ENCODE measurements around the gene NLRC5. TPM values are rescaled to one million over a fixed set of nuclear protein-coding genes. Genes with fewer than 3 reads are reported as not detected.

NLRC5 gene
- total RNA-seq, 1 donor = 52.1 TPM

DNA sequence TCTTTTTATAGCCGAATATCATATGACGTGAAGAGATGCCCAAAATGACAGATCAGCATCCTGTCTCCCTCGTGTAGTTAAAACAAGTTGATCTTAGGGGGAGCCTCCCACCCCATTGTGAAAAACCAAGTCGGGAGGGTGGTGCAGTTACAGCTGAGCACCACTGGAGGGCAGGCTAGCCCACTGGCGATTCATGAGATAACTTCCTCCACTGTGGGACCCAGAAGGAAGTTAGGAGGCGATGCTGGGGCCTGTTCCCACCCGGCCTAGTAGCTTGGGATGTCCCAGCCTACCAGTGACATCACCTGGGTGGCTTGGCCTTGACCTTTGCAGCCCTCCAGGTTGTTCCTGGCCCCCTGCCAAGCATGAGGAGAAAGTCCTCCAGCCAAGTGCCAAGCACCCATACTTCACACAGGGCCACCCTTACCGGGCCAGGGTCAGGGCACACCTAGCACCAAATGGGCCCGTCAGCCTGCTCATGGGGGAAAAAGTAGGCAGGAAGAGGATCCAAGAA, 95.0 kb downstream of the NLRC5 start:
- H2AFZ ChIP-seq (ENCODE audit: low read length) = no peak overlapping the region
- TF ChIP-seq, protein P1, sequence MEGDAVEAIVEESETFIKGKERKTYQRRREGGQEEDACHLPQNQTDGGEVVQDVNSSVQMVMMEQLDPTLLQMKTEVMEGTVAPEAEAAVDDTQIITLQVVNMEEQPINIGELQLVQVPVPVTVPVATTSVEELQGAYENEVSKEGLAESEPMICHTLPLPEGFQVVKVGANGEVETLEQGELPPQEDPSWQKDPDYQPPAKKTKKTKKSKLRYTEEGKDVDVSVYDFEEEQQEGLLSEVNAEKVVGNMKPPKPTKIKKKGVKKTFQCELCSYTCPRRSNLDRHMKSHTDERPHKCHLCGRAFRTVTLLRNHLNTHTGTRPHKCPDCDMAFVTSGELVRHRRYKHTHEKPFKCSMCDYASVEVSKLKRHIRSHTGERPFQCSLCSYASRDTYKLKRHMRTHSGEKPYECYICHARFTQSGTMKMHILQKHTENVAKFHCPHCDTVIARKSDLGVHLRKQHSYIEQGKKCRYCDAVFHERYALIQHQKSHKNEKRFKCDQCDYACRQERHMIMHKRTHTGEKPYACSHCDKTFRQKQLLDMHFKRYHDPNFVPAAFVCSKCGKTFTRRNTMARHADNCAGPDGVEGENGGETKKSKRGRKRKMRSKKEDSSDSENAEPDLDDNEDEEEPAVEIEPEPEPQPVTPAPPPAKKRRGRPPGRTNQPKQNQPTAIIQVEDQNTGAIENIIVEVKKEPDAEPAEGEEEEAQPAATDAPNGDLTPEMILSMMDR (IDR thresholded peaks at IDR 0.05; ENCODE audit: extremely low read depth, low read depth, low read length) = peak; percentile 97

DNA sequence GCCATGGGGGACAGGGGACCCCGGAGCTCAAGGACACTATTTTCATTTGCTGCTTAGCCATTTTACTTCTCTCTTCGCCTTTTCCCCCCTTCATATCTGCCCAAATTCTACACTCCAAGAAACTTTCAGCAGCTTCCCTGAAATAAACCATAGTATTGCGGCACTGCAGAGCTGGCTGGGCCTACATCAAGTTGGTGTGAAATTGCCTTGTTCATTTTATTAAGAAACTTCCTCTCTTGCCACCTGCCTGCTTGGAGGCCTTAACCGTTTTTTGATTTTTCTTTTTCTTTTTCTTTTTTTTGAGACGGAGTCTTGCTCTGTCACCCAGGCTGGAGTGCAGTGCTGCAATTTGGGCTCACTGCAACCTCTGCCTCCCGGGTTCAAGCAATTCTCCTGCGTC, 95.6 kb downstream of the NLRC5 start:
- Histone ChIP-seq H3K4me3 (ENCODE audit: insufficient read depth, low read length) (no peak overlapping the region), H3K9me3 (ENCODE audit: low read depth, low read length) (no peaks in the 10 kb centered on the region), H3K4me2 (ENCODE audit: insufficient read depth, low read length) (no peak overlapping the region), H4K20me1 (ENCODE audit: insufficient read depth, low read length) (no peaks in the 10 kb centered on the region), H3K27ac (ENCODE audit: low read depth, low read length) (no peak overlapping the region), H3K36me3 (ENCODE audit: insufficient read depth, low read length) (peaks cover 8% of the 10 kb centered on the region), H3K27me3 (ENCODE audit: insufficient read depth, low read length) (peaks cover 5% of the 10 kb centered on the region), H3K79me2 (ENCODE audit: insufficient read depth, low read length) (no peaks in the 10 kb centered on the region), H2AFZ (ENCODE audit: low read length) (no peak overlapping the region), H3K4me1 (ENCODE audit: insufficient read depth, low read length) (peaks cover 3% of the 10 kb centered on the region)
- TF ChIP-seq, protein P1 (IDR thresholded peaks at IDR 0.05; ENCODE audit: extremely low read depth, low read depth, low read length) = no peak
- peak; percentile 15 for DNase-seq (ENCODE audit: insufficient read length, low spot score, missing footprints)

More for the DNA sequence above, 95.0 kb downstream of the NLRC5 start:
- peak; percentile 97 for DNase-seq (ENCODE audit: insufficient read length, low spot score, missing footprints)
- Histone ChIP-seq H3K4me3 (ENCODE audit: insufficient read depth, low read length) (no peak overlapping the region), H3K27me3 (ENCODE audit: insufficient read depth, low read length) (peaks cover 5% of the 10 kb centered on the region), H3K79me2 (ENCODE audit: insufficient read depth, low read length) (no peaks in the 10 kb centered on the region), H4K20me1 (ENCODE audit: insufficient read depth, low read length) (no peaks in the 10 kb centered on the region), H3K27ac (ENCODE audit: low read depth, low read length) (no peak overlapping the region), H3K9me3 (ENCODE audit: low read depth, low read length) (no peaks in the 10 kb centered on the region), H3K36me3 (ENCODE audit: insufficient read depth, low read length) (peaks cover 14% of the 10 kb centered on the region), H3K4me1 (ENCODE audit: insufficient read depth, low read length) (peaks cover 3% of the 10 kb centered on the region), H3K4me2 (ENCODE audit: insufficient read depth, low read length) (no peak overlapping the region)

DNA sequence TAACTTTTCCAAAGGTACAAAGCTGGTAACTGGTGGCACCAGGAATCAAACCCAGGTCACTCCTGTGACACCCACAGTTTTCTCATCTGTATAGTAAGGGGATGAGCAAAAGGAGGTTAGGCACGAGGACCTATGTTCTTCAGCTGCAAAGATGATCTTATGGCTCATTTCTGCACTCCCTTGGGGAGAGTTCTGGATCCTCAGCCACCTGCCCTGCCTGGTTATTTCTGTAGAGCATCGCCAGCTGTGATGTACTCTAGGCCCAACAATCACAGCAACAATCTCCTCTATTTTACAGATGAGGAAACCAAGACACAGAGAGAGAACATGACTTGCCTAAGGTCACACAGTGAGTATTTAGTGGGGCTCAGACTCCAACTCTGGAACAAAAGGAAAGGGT, 97.6 kb downstream of the NLRC5 start:
- Histone ChIP-seq H3K4me3 (ENCODE audit: insufficient read depth, low read length) (no peak overlapping the region), H3K4me2 (ENCODE audit: insufficient read depth, low read length) (no peak overlapping the region), H3K79me2 (ENCODE audit: insufficient read depth, low read length) (no peaks in the 10 kb centered on the region), H3K36me3 (ENCODE audit: insufficient read depth, low read length) (peaks cover 6% of the 10 kb centered on the region), H3K9me3 (ENCODE audit: low read depth, low read length) (no peaks in the 10 kb centered on the region), H4K20me1 (ENCODE audit: insufficient read depth, low read length) (no peaks in the 10 kb centered on the region), H3K27me3 (ENCODE audit: insufficient read depth, low read length) (peaks cover 5% of the 10 kb centered on the region), H2AFZ (ENCODE audit: low read length) (no peak overlapping the region), H3K27ac (ENCODE audit: low read depth, low read length) (no peak overlapping the region), H3K4me1 (ENCODE audit: insufficient read depth, low read length) (peaks cover 11% of the 10 kb centered on the region)
- TF ChIP-seq, protein P1 (IDR thresholded peaks at IDR 0.05; ENCODE audit: extremely low read depth, low read depth, low read length) = no peak
- no peak for DNase-seq (ENCODE audit: insufficient read length, low spot score, missing footprints)

DNA sequence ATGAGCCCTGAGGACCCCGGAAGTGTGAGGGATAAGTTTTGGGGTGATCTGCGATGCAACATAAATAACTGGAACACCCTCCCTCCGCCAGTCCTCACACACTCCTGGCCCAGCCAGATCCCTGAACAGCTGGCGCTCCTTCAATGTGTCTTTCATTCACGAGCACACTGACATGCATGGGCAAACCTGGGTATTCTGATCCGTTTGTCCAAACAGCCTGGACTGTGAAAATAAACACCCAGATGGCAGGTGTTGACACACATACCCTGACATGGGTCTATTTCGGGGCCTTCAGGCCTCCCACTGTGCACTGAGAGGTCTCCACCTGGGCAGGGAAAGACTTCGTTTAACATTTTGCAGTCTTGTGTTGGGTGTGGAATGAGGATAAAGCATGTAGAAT, 100.0 kb downstream of the NLRC5 start:
- H3K36me3 ChIP-seq (ENCODE audit: insufficient read depth, low read length) = no peaks in the 10 kb centered on the region
- peaks cover 10% of the 10 kb centered on the region for H3K79me2 ChIP-seq (ENCODE audit: insufficient read depth, low read length)
- no peak overlapping the region for H2AFZ ChIP-seq (ENCODE audit: low read length)
- no peak overlapping the region for H3K27ac ChIP-seq (ENCODE audit: low read depth, low read length)
- peaks cover 4% of the 10 kb centered on the region for H4K20me1 ChIP-seq (ENCODE audit: insufficient read depth, low read length)
- TF ChIP-seq, protein P1 (IDR thresholded peaks at IDR 0.05; ENCODE audit: extremely low read depth, low read depth, low read length) = no peak
- H3K4me3 ChIP-seq (ENCODE audit: insufficient read depth, low read length) = no peak overlapping the region
- peaks cover 16% of the 10 kb centered on the region for H3K4me1 ChIP-seq (ENCODE audit: insufficient read depth, low read length)
- H3K4me2 ChIP-seq (ENCODE audit: insufficient read depth, low read length) = no peak overlapping the region
- no peak for DNase-seq (ENCODE audit: insufficient read length, low spot score, missing footprints)
- H3K9me3 ChIP-seq (ENCODE audit: low read depth, low read length) = no peaks in the 10 kb centered on the region
- peaks cover 5% of the 10 kb centered on the region for H3K27me3 ChIP-seq (ENCODE audit: insufficient read depth, low read length)

Data from osteoblast (primary cell).